GM23338 (cell line): Measurements from ENCODE around the gene WBP2. TPM values are rescaled to one million over a fixed set of nuclear protein-coding genes. Genes with fewer than 3 reads are reported as not detected.

Source experiments
- ATAC-seq: fragments of 200-7000 bp; cut with Tn5 transposase; 3 replicates; pipeline ENCODE4 v1.9.1; 2020
- DNase-seq: peaks from one replicate; pipeline ENCODE4 v3.0.0-alpha.2; 2015; ENCODE audit warnings: low spot score
- H2AFZ ChIP-seq: fragments of 200-600 bp; sonication (generic); 2 replicates; pipeline ENCODE4 v1.8.0; 2016; ENCODE audit warnings: antibody characterized with exemption, mild to moderate bottlenecking, moderate library complexity
- H3F3A ChIP-seq: fragments of 200-600 bp; sonication (generic); replicated peaks from 2 replicates; pipeline ENCODE4 v1.8.0; 2017; ENCODE audit warnings: antibody characterized with exemption, mixed run types, low read depth
- H3K27ac ChIP-seq: fragments of 200-600 bp; sonication (generic); 2 replicates; pipeline ENCODE4 v1.6.1; 2016; ENCODE audit warnings: low read depth
- H3K27me3 ChIP-seq: fragments of 200-600 bp; sonication (generic); 2 replicates; pipeline ENCODE4 v1.8.0; 2016; ENCODE audit warnings: mild to moderate bottlenecking, mixed run types, moderate library complexity; ENCODE audit not compliant: insufficient read depth
- H3K36me3 ChIP-seq: fragments of 200-600 bp; sonication (generic); 2 replicates; pipeline ENCODE4 v1.8.0; 2016; ENCODE audit warnings: mild to moderate bottlenecking; ENCODE audit not compliant: insufficient read depth
- H3K4me1 ChIP-seq: fragments of 200-600 bp; sonication (generic); 2 replicates; pipeline ENCODE4 v1.8.0; 2016; ENCODE audit warnings: mild to moderate bottlenecking, moderate library complexity; ENCODE audit not compliant: insufficient read depth
- H3K4me2 ChIP-seq: fragments of 200-600 bp; sonication (generic); 2 replicates; pipeline ENCODE4 v1.7.1; 2017; ENCODE audit warnings: mixed run types
- H3K4me3 ChIP-seq: fragments of 200-600 bp; sonication (generic); 2 replicates; pipeline ENCODE4 v1.6.1; 2016; ENCODE audit warnings: mixed run types
- H3K79me2 ChIP-seq: fragments of 200-600 bp; sonication (generic); replicated peaks from 2 replicates; pipeline ENCODE4 v1.8.0; 2017; ENCODE audit warnings: mild to moderate bottlenecking; ENCODE audit not compliant: insufficient read depth
- H3K9me2 ChIP-seq: fragments of 200-600 bp; sonication (generic); 2 replicates; pipeline ENCODE4 v1.8.0; 2017; ENCODE audit not compliant: insufficient read depth
- H4K20me1 ChIP-seq: fragments of 200-600 bp; sonication (generic); replicated peaks from 2 replicates; pipeline ENCODE4 v1.8.0; 2017; ENCODE audit warnings: mild to moderate bottlenecking; ENCODE audit not compliant: insufficient read depth
- H3K27ac Mint-ChIP-seq: 2 replicates; pipeline ENCODE4 v1.8.0; 2020; ENCODE audit warnings: inconsistent platforms, mild to moderate bottlenecking, moderate library complexity, mixed read lengths
- H3K27me3 Mint-ChIP-seq: 3 replicates; pipeline ENCODE4 v1.8.0; 2022; ENCODE audit warnings: low read depth, mild to moderate bottlenecking, moderate library complexity, mixed read lengths, inconsistent platforms; ENCODE audit not compliant: insufficient read depth, poor library complexity
- H3K36me3 Mint-ChIP-seq: 3 replicates; pipeline ENCODE4 v1.8.0; 2021; ENCODE audit warnings: low read depth, mild to moderate bottlenecking, inconsistent platforms, moderate library complexity, mixed read lengths
- H3K4me1 Mint-ChIP-seq: 3 replicates; pipeline ENCODE4 v1.8.0; 2020; ENCODE audit warnings: mild to moderate bottlenecking, inconsistent platforms, mixed read lengths
- H3K4me3 Mint-ChIP-seq: 3 replicates; pipeline ENCODE4 v1.8.0; 2021; ENCODE audit warnings: moderate library complexity, mild to moderate bottlenecking, inconsistent platforms, mixed read lengths
- H3K9me3 Mint-ChIP-seq: 3 replicates; pipeline ENCODE4 v1.8.0; 2020; ENCODE audit warnings: moderate library complexity, mild to moderate bottlenecking, inconsistent platforms, mixed read lengths
- CREB1 ChIP-seq: fragments of 250-450 bp; sonication (Bioruptor Pico); IDR thresholded peaks from 2 replicates; pipeline ENCODE4 v1.5.0; 2020; ENCODE audit warnings: low read depth, mild to moderate bottlenecking, moderate library complexity
- CTCF ChIP-seq, 2 experiments: fragments of 200-600 bp in 1 of 2; sonication (generic) in 1 of 2; conservative IDR thresholded peaks; 2 replicates each; pipeline versions ENCODE4 v1.5.1 to v1.6.1; 2016 to 2017; ENCODE audit warnings: antibody characterized with exemption in 2 of 2, low read depth in 2 of 2, mild to moderate bottlenecking in 2 of 2, moderate library complexity in 1 of 2
- ETS1 ChIP-seq: IDR thresholded peaks from 2 replicates; pipeline ENCODE4 v1.6.1; 2016; ENCODE audit warnings: antibody characterized with exemption
- EZH2 ChIP-seq: fragments of 200-600 bp; sonication (generic); IDR thresholded peaks from one replicate; pipeline ENCODE4 v1.8.0; 2017; ENCODE audit warnings: antibody characterized with exemption, mild to moderate bottlenecking, low read depth; ENCODE audit not compliant: unreplicated experiment
- EZH2phosphoT487 ChIP-seq: fragments of 200-600 bp; sonication (generic); IDR thresholded peaks from one replicate; pipeline ENCODE4 v1.8.1; 2018; ENCODE audit warnings: antibody characterized with exemption; ENCODE audit not compliant: unreplicated experiment
- JUNB ChIP-seq: IDR thresholded peaks from one replicate; pipeline ENCODE4 v1.6.1; 2016; ENCODE audit warnings: antibody characterized with exemption; ENCODE audit not compliant: unreplicated experiment
- POLR2AphosphoS5 ChIP-seq: IDR thresholded peaks from 2 replicates; pipeline ENCODE4 v1.6.1; 2016; ENCODE audit warnings: antibody characterized with exemption, low read depth
- REST ChIP-seq: IDR thresholded peaks from one replicate; pipeline ENCODE4 v1.6.1; 2018; ENCODE audit warnings: antibody characterized with exemption; ENCODE audit not compliant: unreplicated experiment
- STAT1 ChIP-seq: IDR thresholded peaks from one replicate; pipeline ENCODE4 v1.6.1; 2016; ENCODE audit warnings: antibody characterized with exemption; ENCODE audit not compliant: unreplicated experiment
- ZNF331 ChIP-seq: fragments of 250-450 bp; sonication (Bioruptor Pico); IDR thresholded peaks from 2 replicates; pipeline ENCODE4 v1.5.0; 2020; ENCODE audit warnings: low read depth, mild to moderate bottlenecking, moderate library complexity
- polyA plus RNA-seq: library from polyadenylated mRNA; unstranded; fragments of >200 nt; fragmentation: Nextera tagmentation; extraction: Ambion mirVana; gene quantifications from 2 replicates; pipeline ENCODE4 v1.2.1, GENCODE V29; 2016
- total RNA-seq: library from RNA; depleted of rRNA; stranded (reverse); fragments of >200 nt; shearing (Covaris generic); gene quantifications from 2 replicates; pipeline ENCODE4 v1.2.3, GENCODE V29; 2014

WBP2 gene
- total and polyA plus RNA-seq, 2 experiments from 2014 or later, result 36.2 to 63.5 TPM

- Mint-ChIP-seq H3K36me3 (peaks cover 40% of the 10 kb centered on the region), H3K27ac (no peak overlapping the region; the same call in 1 of the 2 replicates), H3K4me3 (no peak overlapping the region; the same call in 2 of the 3 replicates), H3K9me3 (no peaks in the 10 kb centered on the region), H3K4me1 (peaks cover 14% of the 10 kb centered on the region), H3K27me3 (peaks cover 12% of the 10 kb centered on the region)
- H3K36me3 ChIP-seq, result 0 out of 2 replicates have a peak, but pooled peaks cover 8% of the 10 kb centered on the region
- H3K4me2 ChIP-seq, result no peak overlapping the region
- H4K20me1 ChIP-seq, result no peaks in the 10 kb centered on the region
- no peaks in the 10 kb centered on the region for H3K9me2 ChIP-seq
- peaks cover 17% of the 10 kb centered on the region; the same call in 1 of the 2 replicates for H3F3A ChIP-seq
- no peak overlapping the region for H3K4me3 ChIP-seq
- no peak overlapping the region for H2AFZ ChIP-seq
- peaks cover 10% of the 10 kb centered on the region for H3K4me1 ChIP-seq
- peak; percentile 58 to 72 for TF ChIP-seq CTCF (conservative IDR thresholded peaks at IDR 0.05; ENCODE audit: low read depth in 2 of 2)
- TF ChIP-seq POLR2AphosphoS5, result 0 out of 2 replicates have a peak, but pooled peaks have one; percentile 24
- TF ChIP-seq ETS1, result no peak
- H3K79me2 ChIP-seq, result no peaks in the 10 kb centered on the region
- peak; percentile 94 for DNase-seq
- peak; percentile 89 for ATAC-seq
- peak overlapping the region; percentile 89 for H3K27ac ChIP-seq
- H3K27me3 ChIP-seq, result no peaks in the 10 kb centered on the region
These were observed 9.9 kb downstream of the WBP2 start for GRCh38 chr17:75845058-75845711.

- ATAC-seq, result peak; percentile 10; the same call in 2 of the 3 replicates
- no peak overlapping the region for H3K4me3 Mint-ChIP-seq
- no peak for DNase-seq
- TF ChIP-seq ETS1, result no peak
- no peak for TF ChIP-seq CTCF (conservative IDR thresholded peaks at IDR 0.05; ENCODE audit: low read depth in 2 of 2)
- TF ChIP-seq CREB1 (CRISPR knock-in tag), result no peak
- no peak for TF ChIP-seq JUNB
- no peak for TF ChIP-seq EZH2
- TF ChIP-seq REST, result no peak
- no peak for TF ChIP-seq STAT1
- no peak for TF ChIP-seq EZH2phosphoT487
- TF ChIP-seq ZNF331 (CRISPR knock-in tag), result no peak
- no peak for TF ChIP-seq POLR2AphosphoS5
These were observed 10.5 kb downstream of the WBP2 start for GRCh38 chr17:75844530-75845057.

More at GRCh38 chr17:75844530-75845057, 10.5 kb downstream of the WBP2 start:
- Mint-ChIP-seq H3K4me1 (peaks cover 14% of the 10 kb centered on the region), H3K27ac (no peak overlapping the region), H3K9me3 (no peaks in the 10 kb centered on the region), H3K27me3 (peaks cover 8% of the 10 kb centered on the region), H3K36me3 (peaks cover 35% of the 10 kb centered on the region)
- Histone ChIP-seq H3K4me1 (peaks cover 10% of the 10 kb centered on the region), H3K27me3 (no peaks in the 10 kb centered on the region), H3K36me3 (0 out of 2 replicates have a peak, but pooled peaks cover 8% of the 10 kb centered on the region), H3K27ac (no peak overlapping the region), H3F3A (peaks cover 17% of the 10 kb centered on the region; the same call in 1 of the 2 replicates), H3K4me2 (no peak overlapping the region), H3K4me3 (no peak overlapping the region), H2AFZ (no peak overlapping the region), H3K79me2 (no peaks in the 10 kb centered on the region), H3K9me2 (no peaks in the 10 kb centered on the region), H4K20me1 (no peaks in the 10 kb centered on the region)
